Measurements from ENCODE around the gene MAPK13.

DNA sequence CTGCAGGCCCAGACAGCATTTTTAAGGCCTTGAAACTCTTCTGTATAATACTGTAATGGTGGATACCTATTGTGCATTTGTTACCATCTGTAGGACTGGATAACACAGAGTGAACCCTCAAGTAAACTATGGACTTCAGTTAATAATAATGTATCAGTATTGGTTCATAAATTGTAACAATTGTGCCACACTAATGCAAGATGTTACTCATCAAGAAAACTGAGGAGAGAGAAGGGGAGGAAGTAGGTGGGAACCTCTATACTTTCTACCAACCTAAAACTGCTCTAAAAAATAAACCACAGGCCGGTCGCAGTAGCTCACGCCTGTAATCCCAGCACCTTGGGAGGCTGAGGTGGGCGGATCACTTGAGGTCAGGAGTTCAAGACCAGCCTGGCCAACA, 10.8 kb downstream of the MAPK13 start:
- TF ChIP-seq, protein P1, sequence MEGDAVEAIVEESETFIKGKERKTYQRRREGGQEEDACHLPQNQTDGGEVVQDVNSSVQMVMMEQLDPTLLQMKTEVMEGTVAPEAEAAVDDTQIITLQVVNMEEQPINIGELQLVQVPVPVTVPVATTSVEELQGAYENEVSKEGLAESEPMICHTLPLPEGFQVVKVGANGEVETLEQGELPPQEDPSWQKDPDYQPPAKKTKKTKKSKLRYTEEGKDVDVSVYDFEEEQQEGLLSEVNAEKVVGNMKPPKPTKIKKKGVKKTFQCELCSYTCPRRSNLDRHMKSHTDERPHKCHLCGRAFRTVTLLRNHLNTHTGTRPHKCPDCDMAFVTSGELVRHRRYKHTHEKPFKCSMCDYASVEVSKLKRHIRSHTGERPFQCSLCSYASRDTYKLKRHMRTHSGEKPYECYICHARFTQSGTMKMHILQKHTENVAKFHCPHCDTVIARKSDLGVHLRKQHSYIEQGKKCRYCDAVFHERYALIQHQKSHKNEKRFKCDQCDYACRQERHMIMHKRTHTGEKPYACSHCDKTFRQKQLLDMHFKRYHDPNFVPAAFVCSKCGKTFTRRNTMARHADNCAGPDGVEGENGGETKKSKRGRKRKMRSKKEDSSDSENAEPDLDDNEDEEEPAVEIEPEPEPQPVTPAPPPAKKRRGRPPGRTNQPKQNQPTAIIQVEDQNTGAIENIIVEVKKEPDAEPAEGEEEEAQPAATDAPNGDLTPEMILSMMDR (IDR thresholded peaks at IDR 0.05), result no peak
- TF ChIP-seq POLR2A (IDR thresholded peaks at IDR 0.05), result no peak

Measured in uterus (tissue), 2 donors.